GM21825 (cell line): ENCODE data around the gene STAT4.

Experiments used
- ATAC-seq: cut with Tn5 transposase; IDR thresholded peaks from one replicate; pipeline ENCODE4 v1.9.1; 2021; ENCODE audit warnings: mild to moderate bottlenecking, moderate library complexity; ENCODE audit not compliant: unreplicated experiment

STAT4 gene

DNA sequence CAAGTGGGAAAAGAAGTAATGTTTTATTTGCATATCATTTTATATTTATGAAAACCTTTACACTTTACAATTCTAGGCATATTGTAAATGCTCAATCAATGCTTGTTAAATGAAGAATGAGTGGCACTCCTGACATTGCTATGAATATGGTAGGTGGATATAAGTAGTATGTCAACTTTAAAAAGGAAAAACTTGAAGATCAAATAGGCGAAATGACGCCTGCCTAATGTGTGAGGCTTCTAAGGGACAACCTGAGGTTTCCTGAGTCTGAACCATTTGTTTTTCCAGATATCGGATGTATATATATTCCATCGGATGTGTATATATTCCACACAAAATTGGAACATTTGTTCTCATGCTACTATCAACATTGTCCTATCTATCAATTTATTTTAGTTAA, 1.4 kb downstream of the STAT4 start:
- ATAC-seq = no peak

- ATAC-seq = no peak
Observed at GRCh38 chr2:191148791-191149190, 2.0 kb downstream of the STAT4 start.

DNA sequence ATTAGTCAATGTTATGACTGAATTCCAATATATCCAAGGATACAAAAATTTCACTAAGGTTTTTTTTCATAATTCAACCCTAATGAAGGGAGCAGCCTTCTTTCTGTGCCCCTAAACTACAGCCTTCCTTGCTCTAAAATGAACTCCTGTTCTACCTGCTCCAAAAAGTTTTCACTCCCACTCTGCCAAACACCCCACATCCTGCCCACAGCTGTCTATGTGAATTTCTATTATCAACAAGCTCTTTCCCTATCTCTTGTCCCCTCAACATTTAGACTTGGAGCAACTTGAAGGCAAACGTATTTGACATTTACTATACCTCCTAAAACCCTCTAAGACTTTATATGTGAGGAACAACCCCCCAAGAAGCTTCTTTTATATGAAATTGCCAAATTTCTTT, 2.5 kb downstream of the STAT4 start:
- no peak for ATAC-seq

DNA sequence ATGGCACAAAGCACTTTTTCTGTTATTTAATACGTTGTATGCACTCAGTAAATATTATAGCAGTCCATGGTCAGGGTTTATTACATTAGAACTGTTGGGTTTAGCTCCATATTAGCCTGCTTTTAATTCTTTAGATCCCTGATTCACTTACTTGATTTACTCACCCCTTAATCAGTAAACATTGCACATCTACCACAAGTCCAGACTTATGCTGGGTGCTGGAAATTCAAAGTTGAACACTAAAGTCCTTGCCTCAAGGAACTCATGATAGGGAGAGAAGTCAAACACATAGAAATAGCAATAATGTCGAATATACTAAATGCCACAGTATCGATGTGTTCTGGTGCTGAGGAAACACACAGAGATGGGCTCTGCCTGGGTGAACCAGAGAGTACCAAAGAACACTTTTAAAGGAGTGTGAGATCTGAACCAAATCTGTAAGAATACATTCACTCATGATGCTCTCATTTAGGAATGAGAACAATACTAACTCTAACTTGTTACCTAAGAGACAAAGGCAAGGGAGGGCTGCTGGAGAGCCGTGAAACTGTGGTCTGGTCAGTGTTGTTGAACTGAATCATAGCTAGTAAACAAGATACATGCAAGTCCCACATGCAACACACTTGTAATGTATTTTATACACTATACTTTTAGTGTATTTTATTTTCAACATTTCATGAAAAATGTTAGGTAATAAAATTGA, 4.9 kb downstream of the STAT4 start:
- ATAC-seq = no peak

GRCh38 chr2:191144217-191144616, 6.6 kb downstream of the STAT4 start:
- ATAC-seq = no peak

- ATAC-seq = no peak
Observed at GRCh38 chr2:191143791-191144190, 7.0 kb downstream of the STAT4 start.

DNA sequence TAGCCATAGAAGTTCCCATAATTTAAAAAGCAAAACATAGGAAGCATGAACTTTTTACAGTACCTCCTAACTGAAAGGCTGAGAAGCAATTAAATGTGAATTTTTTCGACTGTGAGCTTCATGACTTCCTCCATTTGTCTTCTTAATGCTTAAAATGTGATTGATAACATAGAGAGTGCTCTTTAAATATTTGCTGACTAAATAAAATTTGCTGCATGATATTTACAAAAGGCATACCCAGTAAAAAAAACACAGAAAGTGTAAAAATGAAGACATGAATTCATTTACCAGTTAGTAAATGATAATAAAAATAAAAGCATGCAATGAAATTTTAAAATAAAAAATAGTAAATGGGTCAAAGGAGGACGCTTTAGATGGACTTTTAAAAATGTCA, 21.9 kb downstream of the STAT4 start:
- no peak for ATAC-seq

DNA sequence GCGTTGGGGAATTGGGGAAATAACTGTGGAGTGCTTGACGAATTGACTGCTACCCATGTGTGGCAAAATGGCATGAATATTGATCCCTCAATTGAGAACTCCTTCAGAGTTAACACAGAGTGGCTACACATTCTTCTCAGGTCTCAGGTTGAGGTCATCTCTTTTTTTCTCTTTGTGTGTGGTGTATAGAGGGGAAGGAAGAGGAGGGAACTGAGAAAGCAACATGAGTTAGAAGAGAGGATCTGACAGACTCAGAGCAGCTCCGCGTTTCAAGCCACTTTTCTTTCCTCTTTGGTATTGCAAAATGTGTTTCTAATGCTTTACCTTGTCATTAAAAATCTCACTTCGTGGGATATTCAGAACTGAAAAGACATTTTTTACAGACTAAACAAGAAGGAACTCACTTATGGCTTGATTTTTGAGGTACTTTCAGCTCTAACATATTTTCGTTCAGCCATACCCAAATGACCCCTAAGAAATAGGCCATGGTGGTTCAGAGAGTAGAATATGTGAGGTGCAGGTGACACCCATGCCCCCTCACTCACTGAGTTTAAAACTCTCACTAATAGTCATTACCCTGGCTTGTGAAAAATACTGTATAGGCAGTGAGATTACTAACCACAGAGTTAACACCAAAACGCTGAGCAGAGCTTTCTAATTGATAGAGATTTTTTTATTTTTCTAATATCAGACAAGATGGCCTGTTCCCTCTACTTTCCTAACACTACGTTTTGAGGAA, 22.5 kb downstream of the STAT4 start:
- peak; percentile 60 for ATAC-seq

DNA sequence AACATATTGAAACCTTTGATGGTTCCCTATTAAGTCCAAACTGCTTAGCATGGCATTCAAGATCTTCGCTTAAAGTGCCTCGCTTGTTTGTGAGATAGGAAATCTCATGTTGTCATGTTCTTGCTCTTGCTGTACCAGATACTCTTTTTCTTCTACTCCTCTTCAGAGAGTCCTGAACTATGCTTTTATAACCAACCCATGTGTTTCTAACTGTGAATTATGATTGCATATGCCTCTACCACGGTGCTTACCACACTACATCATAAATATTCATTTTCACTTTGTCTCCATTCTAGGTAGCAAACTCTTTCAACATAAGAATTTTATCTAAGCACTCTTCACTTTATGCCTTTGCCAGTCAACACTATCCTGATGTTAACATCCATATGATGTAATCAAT, 23.6 kb downstream of the STAT4 start:
- ATAC-seq = no peak

- no peak for ATAC-seq
Observed at GRCh38 chr2:191126386-191127085, 24.3 kb downstream of the STAT4 start.

GRCh38 chr2:191125646-191126045, 25.1 kb downstream of the STAT4 start:
- no peak for ATAC-seq

- no peak for ATAC-seq
Observed at GRCh38 chr2:191122638-191123294, 28.0 kb downstream of the STAT4 start.

- no peak for ATAC-seq
Observed at GRCh38 chr2:191117341-191117740, 33.5 kb downstream of the STAT4 start.

- ATAC-seq = no peak
Observed at GRCh38 chr2:191115804-191116203, 35.0 kb downstream of the STAT4 start.

DNA sequence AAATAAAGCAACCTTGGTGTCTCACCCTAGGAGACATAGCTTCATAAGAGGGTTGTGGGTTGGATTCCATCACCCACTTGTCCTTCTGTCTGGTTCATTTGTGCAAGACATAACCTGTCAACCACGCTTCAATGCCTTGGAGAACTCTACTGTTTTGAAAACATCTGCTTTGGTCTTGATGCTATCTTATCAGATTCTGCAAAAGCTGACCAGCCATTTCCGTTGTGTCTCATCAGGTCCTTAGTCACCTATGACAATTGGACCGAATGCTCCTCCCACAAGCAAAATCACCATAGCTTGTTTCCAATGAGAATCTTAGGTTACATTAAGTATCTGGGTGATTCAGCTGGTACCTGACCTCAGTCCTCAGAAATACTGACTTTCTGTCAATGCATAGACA, 35.4 kb downstream of the STAT4 start:
- ATAC-seq = peak; percentile 49

DNA sequence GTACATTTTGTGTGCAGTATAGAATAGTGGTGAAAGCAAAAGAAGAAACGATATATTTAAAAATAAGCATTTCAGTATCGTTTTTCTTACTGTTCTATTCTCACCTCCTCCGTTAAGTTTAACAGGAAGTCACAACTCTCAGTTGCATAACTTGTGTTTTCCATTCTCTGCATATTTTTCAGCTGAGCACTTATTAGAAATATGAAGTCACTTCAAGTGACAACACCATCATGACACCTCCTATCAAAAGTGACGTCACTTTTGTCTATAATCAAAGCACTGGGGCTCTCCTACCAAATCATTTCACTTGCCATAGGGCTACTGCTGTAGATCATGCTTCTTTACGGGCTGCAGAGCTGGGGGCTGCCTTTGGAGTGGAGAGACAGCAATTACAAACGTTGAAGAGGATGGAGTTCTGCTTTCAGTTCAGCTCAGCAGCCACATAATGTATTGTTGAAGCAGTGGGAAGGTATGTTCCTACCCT, 36.3 kb downstream of the STAT4 start:
- peak; percentile 83 for ATAC-seq

DNA sequence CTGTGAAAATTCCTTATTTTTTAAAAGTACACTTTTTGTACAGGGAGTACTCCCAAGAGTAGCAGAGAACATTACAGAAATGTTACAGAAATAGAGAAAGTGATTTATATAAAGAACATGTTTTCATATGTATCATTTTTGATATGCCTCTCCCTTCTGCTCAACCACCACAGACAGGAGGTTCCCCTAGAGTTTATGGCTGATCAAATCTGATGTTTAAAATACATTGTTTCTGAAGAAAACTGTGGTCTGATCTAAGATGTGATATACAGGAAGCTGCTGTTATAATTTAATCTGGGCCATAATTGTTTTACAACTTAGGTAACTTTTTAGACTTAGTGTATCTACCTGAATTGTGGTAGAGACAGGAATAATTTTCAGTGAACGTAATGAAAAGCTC, 37.0 kb downstream of the STAT4 start:
- no peak for ATAC-seq

DNA sequence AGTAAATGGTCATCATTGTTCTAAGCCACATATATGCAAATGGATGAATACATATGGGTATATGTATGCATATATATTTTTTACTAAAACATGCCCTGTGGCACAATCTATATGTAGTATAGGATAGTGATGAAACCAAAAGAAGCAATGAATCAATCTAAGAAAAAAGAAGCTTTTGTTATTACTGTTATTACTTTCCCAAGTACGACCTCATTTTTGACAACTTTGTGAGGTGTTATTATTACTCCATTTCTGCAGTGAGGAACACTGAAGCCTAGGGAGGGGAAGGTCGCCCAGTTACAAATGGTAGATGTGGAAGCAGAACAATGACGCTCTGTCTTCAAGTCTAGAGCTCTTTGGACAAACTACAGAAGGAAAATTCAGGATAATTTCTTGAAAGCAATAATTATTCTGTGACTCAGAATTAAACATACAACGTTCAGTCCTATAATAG, 38.3 kb downstream of the STAT4 start:
- ATAC-seq = no peak

- ATAC-seq = no peak
Observed at GRCh38 chr2:191109888-191110287, 40.9 kb downstream of the STAT4 start.

DNA sequence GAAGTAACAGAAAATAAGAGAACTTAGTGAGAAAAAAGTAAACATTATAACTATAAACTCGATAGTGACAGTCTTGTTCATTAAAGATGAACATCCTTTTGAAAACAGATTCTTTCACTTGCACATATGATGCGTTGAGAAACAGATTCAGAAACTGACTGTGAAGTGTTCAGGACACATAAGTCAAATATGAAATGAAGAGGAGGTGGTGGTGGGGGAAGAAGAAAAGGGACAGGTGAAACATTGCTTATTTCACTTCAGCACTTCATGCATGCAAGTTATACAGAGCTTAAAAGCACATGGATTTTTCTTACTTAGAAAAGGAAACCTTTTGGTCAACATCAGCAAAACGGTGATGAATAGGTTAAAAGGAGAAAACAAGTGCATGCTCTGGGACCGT, 42.5 kb downstream of the STAT4 start:
- ATAC-seq = no peak

- ATAC-seq = no peak
Observed at GRCh38 chr2:191105082-191105481, 45.7 kb downstream of the STAT4 start.
